HCT116 (cell line): ENCODE results near the gene MSLN. TPM values are rescaled to one million over a fixed set of nuclear protein-coding genes. Genes with fewer than 3 reads are reported as not detected.

ENCODE experiments used
- ATAC-seq: fragments of 200-7000 bp; cut with Tn5 transposase; 2 replicates; pipeline ENCODE4 v1.9.1; 2020; ENCODE audit warnings: mild to moderate bottlenecking, moderate library complexity
- BruUV-seq: library from RNA; stranded (reverse); fragments of 400-500 nt; replicated peaks from 2 replicates; lab custom pipeline; 2021; lab: Mats Ljungman, UMichigan
- CTCF ChIA-PET: fragments of 300-600 bp; sonication (Branson Sonifier 250); formaldehyde crosslinking; loops from one replicate; lab custom pipeline; 2021; ENCODE audit warnings: antibody characterized with exemption; lab: Charles Lee
- POLR2A ChIA-PET: fragments of 300-600, 350-600 bp; sonication (Branson Sonifier 250); formaldehyde crosslinking; loops from one replicate; lab custom pipeline; 2021; ENCODE audit warnings: antibody characterized with exemption; lab: Charles Lee
- RAD21 ChIA-PET, 2 experiments: fragments of 300-600 bp; sonication (Branson Sonifier 250); formaldehyde crosslinking; loops; one replicate each; lab custom pipeline; 2023; ENCODE audit warnings: low total read pairs in 2 of 2; ENCODE audit not compliant: uncharacterized antibody in 2 of 2, unreplicated experiment in 2 of 2, low non-redundant PET in 1 of 2; lab: Charles Lee
- DNase-seq: peaks from one replicate; pipeline ENCODE4 v3.0.0-alpha.2; 2010; ENCODE audit warnings: low read depth, low spot score
- H2AFZ ChIP-seq: fragments of 200-600 bp; shearing (Covaris generic), sonication (generic); 2 replicates; pipeline ENCODE4 v1.6.1; 2017; ENCODE audit warnings: low read depth, mixed run types, mixed read lengths, antibody characterized with exemption, low read length; ENCODE audit not compliant: poor library complexity, severe bottlenecking
- H3K27ac ChIP-seq: 2 replicates; pipeline ENCODE4 v1.5.1; 2012; ENCODE audit warnings: low read depth, low read length
- H3K27me3 ChIP-seq: fragments of 200-600 bp; sonication (generic); 2 replicates; pipeline ENCODE4 v1.6.1; 2016; ENCODE audit warnings: mixed run types, low read length, mixed read lengths; ENCODE audit not compliant: insufficient read depth
- H3K36me3 ChIP-seq, 2 experiments: fragments of 200-500 bp in 1 of 2; fragments of 200-600 bp in 1 of 2; sonication (Bioruptor generic) in 1 of 2; sonication (generic) in 1 of 2; 2 replicates each; pipeline versions ENCODE4 v1.5.1 to v1.6.1; 2014 to 2016; ENCODE audit warnings: low read length in 2 of 2, inconsistent platforms in 1 of 2, mixed read lengths in 1 of 2, mixed run types in 1 of 2; ENCODE audit not compliant: insufficient read depth in 2 of 2, control insufficient read depth in 1 of 2
- H3K4me1 ChIP-seq, 2 experiments: fragments of 200-600 bp in 1 of 2; sonication (generic) in 1 of 2; 2 replicates each; pipeline versions ENCODE4 v1.5.1 to v1.6.1; 2012 to 2017; ENCODE audit warnings: low read length in 2 of 2, inconsistent platforms in 1 of 2, mild to moderate bottlenecking in 1 of 2, mixed read lengths in 1 of 2, mixed run types in 1 of 2, moderate library complexity in 1 of 2; ENCODE audit not compliant: insufficient read depth in 2 of 2, control insufficient read depth in 1 of 2
- H3K4me2 ChIP-seq: fragments of 200-600 bp; sonication (generic); 2 replicates; pipeline ENCODE4 v1.6.1; 2017; ENCODE audit warnings: mixed run types, low read length, mixed read lengths
- H3K4me3 ChIP-seq, 2 experiments: fragments of 200-600 bp in 1 of 2; sonication (generic) in 1 of 2; replicated peaks in 1 of 2; 2 replicates each; pipeline ENCODE4 v1.5.1; 2011 to 2016; ENCODE audit warnings: low read length in 2 of 2, control low read depth in 1 of 2, low read depth in 1 of 2, mild to moderate bottlenecking in 1 of 2, mixed read lengths in 1 of 2, mixed run types in 1 of 2
- H3K79me2 ChIP-seq: fragments of 200-600 bp; sonication (generic); 2 replicates; pipeline ENCODE4 v1.6.1; 2017; ENCODE audit warnings: mild to moderate bottlenecking, mixed run types, low read length, moderate library complexity, mixed read lengths; ENCODE audit not compliant: insufficient read depth
- H3K9ac ChIP-seq: fragments of 200-600 bp; sonication (generic); 2 replicates; pipeline ENCODE4 v1.6.1; 2016; ENCODE audit warnings: low read length, mixed read lengths
- H3K9me2 ChIP-seq: fragments of 200-600 bp; sonication (generic), shearing (Covaris generic); 2 replicates; pipeline ENCODE4 v1.6.1; 2017; ENCODE audit warnings: mixed run types, mild to moderate bottlenecking, moderate library complexity; ENCODE audit not compliant: insufficient read depth
- H3K9me3 ChIP-seq, 2 experiments: fragments of 200-500 bp in 1 of 2; fragments of 200-600 bp in 1 of 2; sonication (Bioruptor generic) in 1 of 2; sonication (generic) in 1 of 2; 2 replicates each; pipeline ENCODE4 v1.6.1; 2014 to 2017; ENCODE audit warnings: low read length in 2 of 2, mixed read lengths in 2 of 2, inconsistent platforms in 1 of 2, low read depth in 1 of 2, mild to moderate bottlenecking in 1 of 2, mixed run types in 1 of 2, moderate library complexity in 1 of 2; ENCODE audit not compliant: control insufficient read depth in 1 of 2, insufficient read depth in 1 of 2
- H4K20me1 ChIP-seq: fragments of 200-600 bp; sonication (generic), shearing (Covaris generic); 2 replicates; pipeline ENCODE4 v1.6.1; 2017; ENCODE audit warnings: mixed run types, mild to moderate bottlenecking, moderate library complexity; ENCODE audit not compliant: insufficient read depth
- CBX3 ChIP-seq: IDR thresholded peaks from 2 replicates; pipeline ENCODE4 v1.6.1; 2012; ENCODE audit warnings: low read depth
- ELF1 ChIP-seq: IDR thresholded peaks from 2 replicates; pipeline ENCODE4 v1.6.1; 2012; ENCODE audit warnings: low read depth, borderline replicate concordance
- RAD21 ChIP-seq: IDR thresholded peaks from 2 replicates; pipeline ENCODE4 v1.6.1; 2012; ENCODE audit warnings: low read depth, mild to moderate bottlenecking
- SIN3A ChIP-seq: IDR thresholded peaks from 2 replicates; pipeline ENCODE4 v1.6.1; 2012; ENCODE audit warnings: low read depth
- SRF ChIP-seq: IDR thresholded peaks from 2 replicates; pipeline ENCODE4 v1.6.1; 2012; ENCODE audit warnings: low read depth
- TCF7L2 ChIP-seq: IDR thresholded peaks from 2 replicates; pipeline ENCODE4 v1.7.0; 2011; ENCODE audit warnings: borderline replicate concordance, inconsistent platforms; ENCODE audit not compliant: insufficient read depth, insufficient read length; ENCODE audit errors: extremely low read depth
- ZFX ChIP-seq: fragments of 450-650 bp; IDR thresholded peaks from 2 replicates; pipeline ENCODE4 v1.6.1; 2017
- ZNF274 ChIP-seq: fragments of 200-500 bp; sonication (Bioruptor generic); IDR thresholded peaks from 2 replicates; pipeline ENCODE4 v1.6.1; 2014; ENCODE audit warnings: mild to moderate bottlenecking, low read depth, low read length, inconsistent platforms
- intact Hi-C: fragments of 100-400 bp; cut with micrococcal nuclease; formaldehyde crosslinking; loops from 2 replicates; pipeline ENCODE4 v1.10.0; 2022
- total RNA-seq: library from RNA; stranded (reverse); gene quantifications from one replicate; pipeline ENCODE4 v1.2.1, GENCODE V29; 2021; ENCODE audit not compliant: unreplicated experiment
- TF ChIP-seq, protein P1 (sequence below), 3 experiments: fragments of 200-600 bp in 1 of 3; sonication (generic) in 1 of 3; IDR thresholded peaks in 2 of 3; conservative IDR thresholded peaks in 1 of 3; 2 replicates each; pipeline ENCODE4 v1.5.1; 2012 to 2017; ENCODE audit warnings: low read depth in 2 of 3, low read length in 2 of 3, antibody characterized with exemption in 1 of 3, borderline replicate concordance in 1 of 3, control low read depth in 1 of 3, mild to moderate bottlenecking in 1 of 3, mixed read lengths in 1 of 3, mixed run types in 1 of 3, moderate library complexity in 1 of 3; ENCODE audit not compliant: insufficient read depth in 1 of 3
- TF ChIP-seq, protein P2 (sequence below): IDR thresholded peaks from 2 replicates; pipeline ENCODE4 v1.6.1; 2012
- TF ChIP-seq, protein P3 (sequence below): IDR thresholded peaks from 2 replicates; pipeline ENCODE4 v1.6.1; 2012
- TF ChIP-seq, protein P4 (sequence below): IDR thresholded peaks from 2 replicates; pipeline ENCODE4 v1.6.1; 2012; ENCODE audit warnings: low read depth
- TF ChIP-seq, protein P5 (sequence below): IDR thresholded peaks from 2 replicates; pipeline ENCODE4 v1.6.1; 2011; ENCODE audit warnings: mild to moderate bottlenecking, low read length, moderate library complexity; ENCODE audit not compliant: insufficient replicate concordance; ENCODE audit errors: extremely low read depth

Gene MSLN
- total RNA-seq, 1 experiment from 2014 or later, result 40.9 TPM

DNA sequence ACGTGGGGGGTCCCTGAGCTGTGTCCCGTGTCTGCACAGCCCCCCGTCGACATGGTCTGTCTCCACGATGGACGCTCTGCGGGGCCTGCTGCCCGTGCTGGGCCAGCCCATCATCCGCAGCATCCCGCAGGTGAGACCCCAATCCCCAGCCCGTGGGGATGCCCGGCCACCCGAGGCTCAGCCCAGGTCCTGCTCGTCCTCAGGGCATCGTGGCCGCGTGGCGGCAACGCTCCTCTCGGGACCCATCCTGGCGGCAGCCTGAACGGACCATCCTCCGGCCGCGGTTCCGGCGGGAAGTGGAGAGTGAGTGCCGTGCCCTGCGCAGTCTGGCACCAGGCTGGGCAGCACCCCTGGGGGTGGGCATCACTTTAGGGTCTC, 4.9 kb downstream of the MSLN start:
- no TSS peak for BruUV-seq
- TF ChIP-seq ZFX (no peak), TCF7L2 (no peak), SRF (no peak), SIN3A (no peak), CBX3 (no peak), ELF1 (no peak), ZNF274 (no peak), RAD21 (no peak)
- TF ChIP-seq, protein P1, sequence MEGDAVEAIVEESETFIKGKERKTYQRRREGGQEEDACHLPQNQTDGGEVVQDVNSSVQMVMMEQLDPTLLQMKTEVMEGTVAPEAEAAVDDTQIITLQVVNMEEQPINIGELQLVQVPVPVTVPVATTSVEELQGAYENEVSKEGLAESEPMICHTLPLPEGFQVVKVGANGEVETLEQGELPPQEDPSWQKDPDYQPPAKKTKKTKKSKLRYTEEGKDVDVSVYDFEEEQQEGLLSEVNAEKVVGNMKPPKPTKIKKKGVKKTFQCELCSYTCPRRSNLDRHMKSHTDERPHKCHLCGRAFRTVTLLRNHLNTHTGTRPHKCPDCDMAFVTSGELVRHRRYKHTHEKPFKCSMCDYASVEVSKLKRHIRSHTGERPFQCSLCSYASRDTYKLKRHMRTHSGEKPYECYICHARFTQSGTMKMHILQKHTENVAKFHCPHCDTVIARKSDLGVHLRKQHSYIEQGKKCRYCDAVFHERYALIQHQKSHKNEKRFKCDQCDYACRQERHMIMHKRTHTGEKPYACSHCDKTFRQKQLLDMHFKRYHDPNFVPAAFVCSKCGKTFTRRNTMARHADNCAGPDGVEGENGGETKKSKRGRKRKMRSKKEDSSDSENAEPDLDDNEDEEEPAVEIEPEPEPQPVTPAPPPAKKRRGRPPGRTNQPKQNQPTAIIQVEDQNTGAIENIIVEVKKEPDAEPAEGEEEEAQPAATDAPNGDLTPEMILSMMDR (IDR thresholded peaks at IDR 0.05 in 2 of 3, conservative IDR thresholded peaks at IDR 0.05 in 1 of 3; ENCODE audit: borderline replicate concordance in 1 of 3, insufficient read depth in 1 of 3, low read depth in 2 of 3, low read length in 2 of 3), result no peak
- TF ChIP-seq, protein P2, sequence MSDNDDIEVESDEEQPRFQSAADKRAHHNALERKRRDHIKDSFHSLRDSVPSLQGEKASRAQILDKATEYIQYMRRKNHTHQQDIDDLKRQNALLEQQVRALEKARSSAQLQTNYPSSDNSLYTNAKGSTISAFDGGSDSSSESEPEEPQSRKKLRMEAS, result no peak
- TF ChIP-seq, protein P3, sequence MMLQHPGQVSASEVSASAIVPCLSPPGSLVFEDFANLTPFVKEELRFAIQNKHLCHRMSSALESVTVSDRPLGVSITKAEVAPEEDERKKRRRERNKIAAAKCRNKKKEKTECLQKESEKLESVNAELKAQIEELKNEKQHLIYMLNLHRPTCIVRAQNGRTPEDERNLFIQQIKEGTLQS, result no peak
- TF ChIP-seq, protein P4, sequence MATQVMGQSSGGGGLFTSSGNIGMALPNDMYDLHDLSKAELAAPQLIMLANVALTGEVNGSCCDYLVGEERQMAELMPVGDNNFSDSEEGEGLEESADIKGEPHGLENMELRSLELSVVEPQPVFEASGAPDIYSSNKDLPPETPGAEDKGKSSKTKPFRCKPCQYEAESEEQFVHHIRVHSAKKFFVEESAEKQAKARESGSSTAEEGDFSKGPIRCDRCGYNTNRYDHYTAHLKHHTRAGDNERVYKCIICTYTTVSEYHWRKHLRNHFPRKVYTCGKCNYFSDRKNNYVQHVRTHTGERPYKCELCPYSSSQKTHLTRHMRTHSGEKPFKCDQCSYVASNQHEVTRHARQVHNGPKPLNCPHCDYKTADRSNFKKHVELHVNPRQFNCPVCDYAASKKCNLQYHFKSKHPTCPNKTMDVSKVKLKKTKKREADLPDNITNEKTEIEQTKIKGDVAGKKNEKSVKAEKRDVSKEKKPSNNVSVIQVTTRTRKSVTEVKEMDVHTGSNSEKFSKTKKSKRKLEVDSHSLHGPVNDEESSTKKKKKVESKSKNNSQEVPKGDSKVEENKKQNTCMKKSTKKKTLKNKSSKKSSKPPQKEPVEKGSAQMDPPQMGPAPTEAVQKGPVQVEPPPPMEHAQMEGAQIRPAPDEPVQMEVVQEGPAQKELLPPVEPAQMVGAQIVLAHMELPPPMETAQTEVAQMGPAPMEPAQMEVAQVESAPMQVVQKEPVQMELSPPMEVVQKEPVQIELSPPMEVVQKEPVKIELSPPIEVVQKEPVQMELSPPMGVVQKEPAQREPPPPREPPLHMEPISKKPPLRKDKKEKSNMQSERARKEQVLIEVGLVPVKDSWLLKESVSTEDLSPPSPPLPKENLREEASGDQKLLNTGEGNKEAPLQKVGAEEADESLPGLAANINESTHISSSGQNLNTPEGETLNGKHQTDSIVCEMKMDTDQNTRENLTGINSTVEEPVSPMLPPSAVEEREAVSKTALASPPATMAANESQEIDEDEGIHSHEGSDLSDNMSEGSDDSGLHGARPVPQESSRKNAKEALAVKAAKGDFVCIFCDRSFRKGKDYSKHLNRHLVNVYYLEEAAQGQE, result no peak
- TF ChIP-seq, protein P5, sequence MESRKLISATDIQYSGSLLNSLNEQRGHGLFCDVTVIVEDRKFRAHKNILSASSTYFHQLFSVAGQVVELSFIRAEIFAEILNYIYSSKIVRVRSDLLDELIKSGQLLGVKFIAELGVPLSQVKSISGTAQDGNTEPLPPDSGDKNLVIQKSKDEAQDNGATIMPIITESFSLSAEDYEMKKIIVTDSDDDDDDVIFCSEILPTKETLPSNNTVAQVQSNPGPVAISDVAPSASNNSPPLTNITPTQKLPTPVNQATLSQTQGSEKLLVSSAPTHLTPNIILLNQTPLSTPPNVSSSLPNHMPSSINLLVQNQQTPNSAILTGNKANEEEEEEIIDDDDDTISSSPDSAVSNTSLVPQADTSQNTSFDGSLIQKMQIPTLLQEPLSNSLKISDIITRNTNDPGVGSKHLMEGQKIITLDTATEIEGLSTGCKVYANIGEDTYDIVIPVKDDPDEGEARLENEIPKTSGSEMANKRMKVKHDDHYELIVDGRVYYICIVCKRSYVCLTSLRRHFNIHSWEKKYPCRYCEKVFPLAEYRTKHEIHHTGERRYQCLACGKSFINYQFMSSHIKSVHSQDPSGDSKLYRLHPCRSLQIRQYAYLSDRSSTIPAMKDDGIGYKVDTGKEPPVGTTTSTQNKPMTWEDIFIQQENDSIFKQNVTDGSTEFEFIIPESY, result no peak
- TF ChIP-seq, all 23 proteins: peak for 0
- ATAC-seq (no peak), DNase-seq (no peak)
- no peak overlapping the region for H3K4me2 ChIP-seq
- H3K9me2 ChIP-seq, result no peaks in the 10 kb centered on the region
- CTCF ChIA-PET, result no interaction called here
- H3K79me2 ChIP-seq, result peaks cover 26% of the 10 kb centered on the region
- H3K36me3 ChIP-seq, result peaks cover 7 to 11% of the 10 kb centered on the region in 2 experiments; a peak in 3 of 4 replicates
- no peaks in the 10 kb centered on the region for H3K9me3 ChIP-seq
- H3K4me1 ChIP-seq, result peaks cover 17 to 31% of the 10 kb centered on the region in 2 experiments
- H2AFZ ChIP-seq, result no peak overlapping the region
- POLR2A ChIA-PET, result no interaction called here
- intact Hi-C loops, result no loop called here
- no peak overlapping the region for H3K27ac ChIP-seq
- no peak overlapping the region for H3K9ac ChIP-seq
- RAD21 ChIA-PET, result no interaction called here
- H4K20me1 ChIP-seq, result no peaks in the 10 kb centered on the region
- no peak overlapping the region for H3K4me3 ChIP-seq
- no peaks in the 10 kb centered on the region for H3K27me3 ChIP-seq
